Gastrocnemius medialis (tissue), 4 donors: ENCODE data around the gene MAP4K5.

Experiments used
- POLR2A ChIP-seq, 2 donors: fragments of 450-650 bp; IDR thresholded peaks; one replicate each; pipeline ENCODE4 v1.6.1; 2017; ENCODE audit warnings: antibody characterized with exemption in 2 of 2, mild to moderate bottlenecking in 2 of 2, moderate library complexity in 2 of 2
- TF ChIP-seq, protein P1 (sequence below), 5 experiments: fragments of 450-650 bp in 3 of 5; fragments of 200-600 bp in 2 of 5; sonication (generic) in 2 of 5; IDR thresholded peaks in 4 of 5; conservative IDR thresholded peaks in 1 of 5; 1 replicate in 4 of 5; 2 replicates in 1 of 5; pipeline ENCODE4 v1.5.1; 2016 to 2019; ENCODE audit warnings: antibody characterized with exemption in 5 of 5, mild to moderate bottlenecking in 3 of 5, moderate library complexity in 3 of 5

DNA sequence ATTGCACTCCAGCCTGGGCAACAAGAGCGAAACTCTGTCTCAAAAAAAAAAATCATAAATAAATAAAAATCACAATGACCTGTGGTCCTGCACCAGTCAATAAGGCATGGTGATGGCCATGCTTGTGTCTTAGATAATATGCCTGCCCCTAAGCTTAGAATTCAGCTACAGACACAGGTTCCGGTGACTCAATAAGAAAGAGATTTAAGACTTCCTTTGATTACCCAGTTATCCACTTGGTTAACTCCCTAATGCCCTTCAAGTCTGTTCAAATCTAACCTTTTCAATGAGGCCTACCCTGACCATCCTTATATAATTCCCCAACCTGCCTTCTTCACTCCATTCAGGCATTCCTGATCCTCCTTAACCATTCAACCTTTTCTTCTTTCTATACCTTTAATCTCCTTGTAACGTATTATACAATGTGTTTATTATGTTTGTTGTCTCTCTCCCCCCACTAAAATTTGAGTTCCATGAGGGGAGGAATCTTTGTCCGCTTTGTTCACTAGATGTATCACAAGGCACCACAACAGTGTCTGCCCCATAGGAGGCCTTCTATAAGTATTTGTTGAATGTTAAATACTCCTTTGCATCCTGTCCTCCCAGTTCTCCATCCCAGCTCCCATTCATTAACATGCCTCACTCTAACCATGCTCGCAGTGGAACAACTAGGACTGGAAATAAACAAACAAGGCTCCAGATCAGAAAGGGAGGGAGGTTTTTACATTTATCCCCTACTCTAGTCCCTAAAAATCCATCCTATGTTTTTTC lies 8.9 kb downstream of the MAP4K5 start:
- TF ChIP-seq POLR2A (IDR thresholded peaks at IDR 0.05), result no peak
- TF ChIP-seq, protein P1, sequence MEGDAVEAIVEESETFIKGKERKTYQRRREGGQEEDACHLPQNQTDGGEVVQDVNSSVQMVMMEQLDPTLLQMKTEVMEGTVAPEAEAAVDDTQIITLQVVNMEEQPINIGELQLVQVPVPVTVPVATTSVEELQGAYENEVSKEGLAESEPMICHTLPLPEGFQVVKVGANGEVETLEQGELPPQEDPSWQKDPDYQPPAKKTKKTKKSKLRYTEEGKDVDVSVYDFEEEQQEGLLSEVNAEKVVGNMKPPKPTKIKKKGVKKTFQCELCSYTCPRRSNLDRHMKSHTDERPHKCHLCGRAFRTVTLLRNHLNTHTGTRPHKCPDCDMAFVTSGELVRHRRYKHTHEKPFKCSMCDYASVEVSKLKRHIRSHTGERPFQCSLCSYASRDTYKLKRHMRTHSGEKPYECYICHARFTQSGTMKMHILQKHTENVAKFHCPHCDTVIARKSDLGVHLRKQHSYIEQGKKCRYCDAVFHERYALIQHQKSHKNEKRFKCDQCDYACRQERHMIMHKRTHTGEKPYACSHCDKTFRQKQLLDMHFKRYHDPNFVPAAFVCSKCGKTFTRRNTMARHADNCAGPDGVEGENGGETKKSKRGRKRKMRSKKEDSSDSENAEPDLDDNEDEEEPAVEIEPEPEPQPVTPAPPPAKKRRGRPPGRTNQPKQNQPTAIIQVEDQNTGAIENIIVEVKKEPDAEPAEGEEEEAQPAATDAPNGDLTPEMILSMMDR (IDR thresholded peaks at IDR 0.05 in 4 of 5, conservative IDR thresholded peaks at IDR 0.05 in 1 of 5), result no peak
